HG02798 (cell line): Measurements from ENCODE around the gene HRH3.

Experiments
- ATAC-seq: cut with Tn5 transposase; IDR thresholded peaks from one replicate; pipeline ENCODE4 v1.9.1; 2021; ENCODE audit warnings: mild to moderate bottlenecking; ENCODE audit not compliant: unreplicated experiment, poor library complexity

Gene HRH3

GRCh38 chr20:62232194-62232593 is 12.1 kb upstream of the HRH3 start:
- no peak for ATAC-seq

- no peak for ATAC-seq
These were observed 11.2 kb upstream of the HRH3 start for GRCh38 chr20:62231292-62231691.

GRCh38 chr20:62230696-62231095 is 10.6 kb upstream of the HRH3 start:
- ATAC-seq, result no peak

- no peak for ATAC-seq
These were observed 10.2 kb upstream of the HRH3 start for GRCh38 chr20:62230276-62230675.

- ATAC-seq, result no peak
These were observed 9.6 kb upstream of the HRH3 start for GRCh38 chr20:62229667-62230066.

- no peak for ATAC-seq
These were observed 9.0 kb upstream of the HRH3 start for GRCh38 chr20:62228982-62229545.

- no peak for ATAC-seq
These were observed 8.2 kb upstream of the HRH3 start for GRCh38 chr20:62227977-62228958.

GRCh38 chr20:62227591-62227976 is 7.5 kb upstream of the HRH3 start:
- no peak for ATAC-seq

- no peak for ATAC-seq
These were observed 6.9 kb upstream of the HRH3 start for GRCh38 chr20:62226707-62227590.

- ATAC-seq, result no peak
These were observed 6.0 kb upstream of the HRH3 start for GRCh38 chr20:62225820-62226635.

GRCh38 chr20:62225026-62225425 is 4.9 kb upstream of the HRH3 start:
- no peak for ATAC-seq

GRCh38 chr20:62224113-62224855 is 4.2 kb upstream of the HRH3 start:
- ATAC-seq, result no peak

- no peak for ATAC-seq
These were observed 3.5 kb upstream of the HRH3 start for GRCh38 chr20:62223571-62223970.

- no peak for ATAC-seq
These were observed 2.9 kb upstream of the HRH3 start for GRCh38 chr20:62222972-62223371.

- no peak for ATAC-seq
These were observed 2.3 kb upstream of the HRH3 start for GRCh38 chr20:62222266-62222850.

- ATAC-seq, result no peak
These were observed 839 bp upstream of the HRH3 start for GRCh38 chr20:62220666-62221568.

- ATAC-seq, result no peak
These were observed 732 bp downstream of the HRH3 start for GRCh38 chr20:62219101-62219991.
